Effector memory CD4-positive, alpha-beta T cell (primary cell): ENCODE measurements around the gene ZNF473.
A peak's percentile ranks its signal among the peaks of the same experiment; 100 is the strongest.
"Not testable (repeated sequence)": the region's sequence is repeated elsewhere in the genome, so short reads cannot be mapped to it uniquely, and the experiment has no call there.

Source experiments
- DNase-seq, 3 donors: peaks; one replicate each; pipeline ENCODE4 v3.0.0-alpha.2; 2020
- H3K27ac ChIP-seq: 2 replicates; pipeline ENCODE4 v1.7.0; 2013; ENCODE audit warnings: mild to moderate bottlenecking, low read length, moderate library complexity; ENCODE audit not compliant: insufficient read depth, poor library complexity, severe bottlenecking
- H3K27me3 ChIP-seq: replicated peaks from 2 replicates; pipeline ENCODE4 v1.7.0; 2013; ENCODE audit warnings: mild to moderate bottlenecking, low read length; ENCODE audit not compliant: insufficient read depth, control insufficient read depth, poor library complexity, severe bottlenecking
- H3K36me3 ChIP-seq: 2 replicates; pipeline ENCODE4 v1.7.0; 2013; ENCODE audit warnings: mild to moderate bottlenecking, low read length, moderate library complexity; ENCODE audit not compliant: control insufficient read depth, insufficient read depth
- H3K4me1 ChIP-seq: 2 replicates; pipeline ENCODE4 v1.7.0; 2013; ENCODE audit warnings: low read length, mild to moderate bottlenecking; ENCODE audit not compliant: control insufficient read depth, insufficient read depth, poor library complexity, severe bottlenecking
- H3K4me3 ChIP-seq: 2 replicates; pipeline ENCODE4 v1.7.0; 2013; ENCODE audit warnings: low read length, low read depth, mild to moderate bottlenecking; ENCODE audit not compliant: insufficient read depth, poor library complexity, severe bottlenecking
- H3K9me3 ChIP-seq: 2 replicates; pipeline ENCODE4 v1.7.0; 2013; ENCODE audit warnings: mild to moderate bottlenecking, low read length, moderate library complexity; ENCODE audit not compliant: control insufficient read depth

The ZNF473 gene

GRCh38 chr19:50044922-50045321, 19.1 kb downstream of the ZNF473 start:
- Histone ChIP-seq H3K4me3 (no peak overlapping the region), H3K36me3 (peaks cover 65% of the 10 kb centered on the region), H3K4me1 (peaks cover 3% of the 10 kb centered on the region), H3K27me3 (no peaks in the 10 kb centered on the region), H3K27ac (no peak overlapping the region), H3K9me3 (peaks cover 7% of the 10 kb centered on the region)
- DNase-seq, result no peak

- H3K4me3 ChIP-seq, result no peak overlapping the region
- peaks cover 18% of the 10 kb centered on the region for H3K4me1 ChIP-seq
- peaks cover 46% of the 10 kb centered on the region for H3K36me3 ChIP-seq
- no peak overlapping the region for H3K27ac ChIP-seq
- no peaks in the 10 kb centered on the region for H3K27me3 ChIP-seq
- DNase-seq, result peak; percentile 29 to 52 (median 30)
- H3K9me3 ChIP-seq, result peaks cover 7% of the 10 kb centered on the region
Measured at GRCh38 chr19:50046649-50047503, 21.1 kb downstream of the ZNF473 start.

DNA sequence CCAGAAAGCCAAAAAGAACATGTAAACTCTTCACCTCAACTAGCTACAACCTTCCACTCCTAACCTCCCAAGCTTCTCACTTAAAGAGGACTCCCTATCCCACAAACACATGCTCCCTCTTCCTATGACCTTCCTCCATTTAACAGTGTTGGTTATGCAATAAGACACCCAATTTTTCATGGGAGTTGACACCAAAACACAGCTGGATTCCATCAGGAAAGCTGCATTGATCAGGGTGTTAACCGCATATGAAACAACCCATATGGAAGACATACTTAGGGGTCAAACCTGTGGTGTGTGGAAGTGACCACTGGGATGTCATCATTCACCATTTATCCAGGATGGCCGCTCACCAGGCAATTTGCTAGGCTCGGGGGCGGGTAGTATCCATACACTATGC, 21.9 kb downstream of the ZNF473 start:
- Histone ChIP-seq H3K27ac (no peak overlapping the region), H3K27me3 (no peaks in the 10 kb centered on the region), H3K36me3 (peaks cover 38% of the 10 kb centered on the region), H3K9me3 (peaks cover 7% of the 10 kb centered on the region), H3K4me1 (peaks cover 18% of the 10 kb centered on the region), H3K4me3 (no peak overlapping the region)
- no peak for DNase-seq

GRCh38 chr19:50050406-50051227, 24.8 kb downstream of the ZNF473 start:
- Histone ChIP-seq H3K4me3 (peak overlapping the region; percentile 57), H3K27ac (peak overlapping the region; percentile 82), H3K36me3 (peaks cover 11% of the 10 kb centered on the region)

GRCh38 chr19:50051228-50051895, 25.6 kb downstream of the ZNF473 start:
- not testable (repeated sequence) for H3K27me3 ChIP-seq, H3K9me3 ChIP-seq, H3K36me3 ChIP-seq, DNase-seq
- H3K27ac ChIP-seq, result peak overlapping the region; percentile 82
- H3K4me1 ChIP-seq, result peaks cover 18% of the 10 kb centered on the region
- peak overlapping the region; percentile 57 for H3K4me3 ChIP-seq

More at GRCh38 chr19:50050406-50051227, 24.8 kb downstream of the ZNF473 start:
- Histone ChIP-seq H3K4me1 (peaks cover 18% of the 10 kb centered on the region), H3K9me3 (no peaks in the 10 kb centered on the region), H3K27me3 (no peaks in the 10 kb centered on the region)
- DNase-seq, result peak; percentile 69 to 81 (median 77)

GRCh38 chr19:50051964-50052363, 26.2 kb downstream of the ZNF473 start:
- H3K9me3 ChIP-seq, result no peaks in the 10 kb centered on the region
- no peaks in the 10 kb centered on the region for H3K27me3 ChIP-seq
- no peak overlapping the region for H3K27ac ChIP-seq
- H3K4me3 ChIP-seq, result no peak overlapping the region
- peaks cover 18% of the 10 kb centered on the region for H3K4me1 ChIP-seq
- H3K36me3 ChIP-seq, result no peaks in the 10 kb centered on the region
- no peak for DNase-seq

- Histone ChIP-seq H3K4me3 (no peak overlapping the region), H3K4me1 (peaks cover 18% of the 10 kb centered on the region)
- no peak for DNase-seq
Measured at GRCh38 chr19:50053119-50053518, 27.3 kb downstream of the ZNF473 start.

GRCh38 chr19:50058425-50058824, 32.6 kb downstream of the ZNF473 start:
- Histone ChIP-seq H3K27me3 (no peaks in the 10 kb centered on the region), H3K36me3 (no peaks in the 10 kb centered on the region), H3K4me1 (no peaks in the 10 kb centered on the region), H3K4me3 (no peak overlapping the region), H3K9me3 (peaks cover 17% of the 10 kb centered on the region), H3K27ac (no peak overlapping the region)
- DNase-seq, result no peak

More at GRCh38 chr19:50053119-50053518, 27.3 kb downstream of the ZNF473 start:
- no peaks in the 10 kb centered on the region for H3K36me3 ChIP-seq
- H3K27me3 ChIP-seq, result no peaks in the 10 kb centered on the region
- peaks cover under 1% of the 10 kb centered on the region for H3K9me3 ChIP-seq
- no peak overlapping the region for H3K27ac ChIP-seq

GRCh38 chr19:50059045-50059444, 33.2 kb downstream of the ZNF473 start:
- H3K27me3 ChIP-seq, result no peaks in the 10 kb centered on the region
- no peaks in the 10 kb centered on the region for H3K36me3 ChIP-seq
- no peaks in the 10 kb centered on the region for H3K4me1 ChIP-seq
- DNase-seq, result no peak
- no peak overlapping the region for H3K4me3 ChIP-seq
- H3K9me3 ChIP-seq, result peaks cover 17% of the 10 kb centered on the region
- no peak overlapping the region for H3K27ac ChIP-seq
